LNCaP clone FGC (cell line): Measurements from ENCODE around the gene ISL2.

Source experiments
- DNase-seq: peaks from one replicate; pipeline ENCODE4 v3.0.0-alpha.2; 2011; ENCODE audit warnings: low read depth
- H3K4me3 ChIP-seq: 2 replicates; pipeline ENCODE4 v1.5.1; 2011; ENCODE audit warnings: mild to moderate bottlenecking, low read depth, low read length, control low read depth
- TF ChIP-seq, protein P1 (sequence below): IDR thresholded peaks from 2 replicates; pipeline ENCODE4 v1.5.1; 2012; ENCODE audit warnings: mild to moderate bottlenecking; ENCODE audit not compliant: control insufficient read depth, insufficient read depth; ENCODE audit errors: extremely low read depth

ISL2 gene

DNA sequence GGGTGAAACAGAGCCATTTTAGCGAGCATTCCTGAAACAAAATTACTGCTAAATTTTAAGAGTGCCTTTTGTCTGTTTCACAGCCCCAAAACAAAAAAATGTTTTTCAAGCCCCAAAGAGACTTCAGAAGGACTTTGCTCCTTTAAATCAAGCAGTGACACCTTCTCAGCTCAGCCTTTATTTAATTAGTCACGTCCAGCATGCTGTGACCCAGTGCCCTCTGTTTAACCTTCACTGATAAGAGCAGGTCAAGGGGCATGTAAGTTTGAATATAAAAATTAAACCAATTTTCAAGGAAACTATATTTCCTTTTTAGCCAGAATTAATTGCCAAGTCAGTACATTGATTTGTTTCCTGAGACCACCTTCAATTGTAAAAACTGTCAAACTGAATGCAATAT is 40.6 kb downstream of the ISL2 start:
- TF ChIP-seq, protein P1, sequence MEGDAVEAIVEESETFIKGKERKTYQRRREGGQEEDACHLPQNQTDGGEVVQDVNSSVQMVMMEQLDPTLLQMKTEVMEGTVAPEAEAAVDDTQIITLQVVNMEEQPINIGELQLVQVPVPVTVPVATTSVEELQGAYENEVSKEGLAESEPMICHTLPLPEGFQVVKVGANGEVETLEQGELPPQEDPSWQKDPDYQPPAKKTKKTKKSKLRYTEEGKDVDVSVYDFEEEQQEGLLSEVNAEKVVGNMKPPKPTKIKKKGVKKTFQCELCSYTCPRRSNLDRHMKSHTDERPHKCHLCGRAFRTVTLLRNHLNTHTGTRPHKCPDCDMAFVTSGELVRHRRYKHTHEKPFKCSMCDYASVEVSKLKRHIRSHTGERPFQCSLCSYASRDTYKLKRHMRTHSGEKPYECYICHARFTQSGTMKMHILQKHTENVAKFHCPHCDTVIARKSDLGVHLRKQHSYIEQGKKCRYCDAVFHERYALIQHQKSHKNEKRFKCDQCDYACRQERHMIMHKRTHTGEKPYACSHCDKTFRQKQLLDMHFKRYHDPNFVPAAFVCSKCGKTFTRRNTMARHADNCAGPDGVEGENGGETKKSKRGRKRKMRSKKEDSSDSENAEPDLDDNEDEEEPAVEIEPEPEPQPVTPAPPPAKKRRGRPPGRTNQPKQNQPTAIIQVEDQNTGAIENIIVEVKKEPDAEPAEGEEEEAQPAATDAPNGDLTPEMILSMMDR, result no peak
- H3K4me3 ChIP-seq, result no peak overlapping the region
- no peak for DNase-seq

- H3K4me3 ChIP-seq, result no peak overlapping the region
- no peak for DNase-seq
- TF ChIP-seq, protein P1, result no peak
Measured at GRCh38 chr15:76377751-76378150, 41.2 kb downstream of the ISL2 start.

DNA sequence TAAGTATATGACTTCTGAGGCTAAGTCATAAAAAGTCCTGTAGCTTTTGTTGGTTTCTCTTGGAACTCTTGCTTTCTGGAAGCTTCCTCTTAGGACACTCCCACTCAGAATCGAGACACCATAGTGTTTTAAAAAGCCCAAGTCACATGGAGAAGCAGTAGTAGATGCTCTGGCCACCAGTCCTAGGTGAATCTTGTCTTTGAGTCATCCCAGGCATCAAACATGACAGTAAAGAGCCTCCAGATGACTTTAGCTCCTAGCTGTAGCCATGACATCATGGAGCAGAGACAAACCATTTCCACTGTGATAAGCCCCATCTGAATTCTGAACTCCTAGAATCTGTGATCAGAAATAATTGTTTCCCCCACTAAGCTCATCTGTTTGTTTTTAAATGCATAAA is 42.1 kb downstream of the ISL2 start:
- no peak overlapping the region for H3K4me3 ChIP-seq
- TF ChIP-seq, protein P1, result no peak
- DNase-seq, result no peak

DNA sequence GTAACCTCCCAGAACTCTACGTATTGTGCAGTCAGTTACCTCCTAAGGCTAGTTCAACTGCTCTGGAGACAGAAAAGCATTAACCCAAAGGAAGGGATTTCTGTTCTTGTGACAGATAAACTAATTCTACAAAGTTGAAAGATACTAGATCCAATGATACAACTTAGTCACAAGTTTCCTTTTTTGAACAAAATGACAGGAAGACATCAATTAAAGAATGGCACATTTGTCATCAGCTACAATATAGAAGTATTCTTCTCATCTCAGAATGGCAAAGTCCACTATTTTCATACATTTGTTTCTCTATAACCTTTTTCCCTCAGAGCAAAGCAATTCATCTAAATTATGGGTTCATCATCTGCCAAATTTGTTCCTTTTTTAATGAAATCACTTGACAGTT is 43.7 kb downstream of the ISL2 start:
- DNase-seq, result no peak

GRCh38 chr15:76381366-76381765 is 44.8 kb downstream of the ISL2 start:
- H3K4me3 ChIP-seq, result no peak overlapping the region
- TF ChIP-seq, protein P1, result no peak
- no peak for DNase-seq

More for the DNA sequence above, 43.7 kb downstream of the ISL2 start:
- TF ChIP-seq, protein P1, result no peak
- no peak overlapping the region for H3K4me3 ChIP-seq

DNA sequence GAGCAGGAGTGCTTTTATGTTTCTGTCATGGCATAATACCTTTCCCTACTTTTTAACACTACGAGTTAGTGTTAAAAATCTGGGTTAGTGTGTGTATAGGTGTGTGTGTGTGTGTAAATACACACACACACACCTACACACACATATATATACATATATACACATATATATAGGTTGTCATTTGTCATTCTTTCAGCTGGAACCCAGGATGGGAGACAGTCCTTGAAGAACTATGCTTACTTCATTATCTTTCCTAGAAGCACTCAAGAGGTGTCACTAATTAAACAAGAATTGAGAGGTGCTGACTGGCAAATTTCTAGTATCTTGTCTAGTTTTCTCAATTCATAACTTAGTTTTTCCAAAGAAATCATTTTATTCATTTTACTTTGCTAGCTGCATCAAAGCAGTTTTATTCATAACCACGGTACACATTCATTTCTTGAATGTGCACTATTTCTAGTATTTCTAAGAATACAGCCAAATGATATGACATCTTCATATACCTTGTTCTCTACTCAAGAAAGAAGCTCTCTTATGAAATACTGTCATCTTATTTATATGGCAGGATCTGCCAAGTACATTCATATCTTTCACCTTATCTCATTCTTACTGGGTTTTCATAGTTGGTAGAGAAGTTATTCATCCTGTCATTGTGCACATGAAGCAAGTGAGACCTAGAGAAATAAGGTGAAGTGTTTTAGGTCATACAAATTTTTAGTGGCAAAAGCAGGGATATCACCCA is 46.6 kb downstream of the ISL2 start:
- no peak overlapping the region for H3K4me3 ChIP-seq

GRCh38 chr15:76384409-76384808 is 47.8 kb downstream of the ISL2 start:
- H3K4me3 ChIP-seq, result no peak overlapping the region
- TF ChIP-seq, protein P1, result no peak
- DNase-seq, result no peak

More for the DNA sequence above, 46.6 kb downstream of the ISL2 start:
- no peak for DNase-seq
- TF ChIP-seq, protein P1, result no peak
